Activated CD4-positive, CD25-positive, alpha-beta regulatory T cell (primary cell): ENCODE measurements around the gene GOPC.
"Not testable (repeated sequence)": the region's sequence is repeated elsewhere in the genome, so short reads cannot be mapped to it uniquely, and the experiment has no call there.

ENCODE experiments used
- DNase-seq, 4 experiments: peaks; one replicate each; lab custom pipeline; 2025; lab: John Stamatoyannopoulos, UW

The GOPC gene

DNA sequence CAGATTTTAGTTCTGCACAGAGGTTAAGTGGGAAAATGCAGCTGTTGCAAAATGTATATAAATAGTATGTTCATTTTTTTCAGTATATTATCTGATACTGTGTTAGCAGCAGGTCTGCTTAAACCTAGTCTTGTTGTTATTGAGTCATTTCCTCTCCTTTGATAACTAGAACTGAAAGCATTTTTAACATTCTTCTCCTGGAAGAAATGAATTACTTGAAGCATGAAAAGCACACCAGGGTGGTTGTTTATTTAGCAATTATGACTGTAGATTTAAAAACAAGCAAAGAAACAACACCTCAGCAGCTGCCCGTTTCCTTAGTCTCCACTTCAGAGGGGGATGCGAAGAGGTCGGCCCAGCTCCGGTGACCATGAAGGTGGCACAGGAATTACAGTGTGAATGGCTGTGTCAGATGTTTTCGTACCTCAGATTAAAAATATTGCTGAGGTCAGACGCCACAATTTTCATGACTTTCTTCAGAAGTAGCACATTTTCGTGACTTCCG lies 53.5 kb downstream of the GOPC start:
- no peak for DNase-seq

GRCh38 chr6:117547688-117548621 lies 54.4 kb downstream of the GOPC start:
- peak in 3 of 4 experiments; percentile 5 to 31 (median 17) for DNase-seq

DNA sequence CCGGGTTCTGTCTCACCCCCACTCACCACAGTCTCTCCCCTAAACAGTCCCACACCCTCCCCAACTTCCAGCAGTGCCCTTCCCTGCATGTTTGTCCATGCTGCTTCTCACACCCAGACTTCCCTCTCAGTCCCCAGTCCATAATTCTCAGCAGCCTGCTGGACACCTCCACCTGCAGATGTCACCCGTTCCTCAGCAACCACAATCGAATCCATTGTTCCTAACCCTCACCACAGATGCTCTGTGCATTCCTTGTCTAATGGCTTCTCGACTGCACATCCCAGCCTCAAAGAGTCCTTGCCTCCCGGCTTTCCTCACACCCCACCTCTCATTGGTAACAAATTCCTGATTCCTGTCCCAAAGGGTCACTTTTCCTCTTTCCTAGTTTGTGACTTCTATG lies 55.6 kb downstream of the GOPC start:
- no peak for DNase-seq

DNA sequence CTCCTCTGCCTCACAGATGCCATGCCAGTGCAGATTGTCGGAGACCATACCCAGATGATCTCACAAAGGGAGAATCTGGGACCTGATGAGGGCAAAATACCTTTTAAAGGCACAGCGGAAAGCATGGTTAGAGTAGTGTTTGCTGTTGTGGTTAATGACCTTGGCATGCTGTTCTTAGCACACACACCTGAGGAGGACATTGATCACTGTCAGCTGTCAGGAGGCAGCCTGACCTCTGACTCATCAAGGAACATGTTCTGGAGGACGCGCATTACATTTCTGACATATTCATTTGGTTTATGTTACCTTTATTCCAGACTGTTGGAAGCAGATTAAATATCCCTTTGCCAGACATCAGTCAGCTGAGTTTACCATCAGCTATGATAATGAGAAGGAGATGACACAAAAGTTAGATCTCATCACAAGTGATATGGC lies 57.1 kb downstream of the GOPC start:
- DNase-seq: no peak

GRCh38 chr6:117544716-117545115 lies 57.6 kb downstream of the GOPC start:
- DNase-seq: no peak

GRCh38 chr6:117542493-117542892 lies 59.8 kb downstream of the GOPC start:
- DNase-seq: no peak

DNA sequence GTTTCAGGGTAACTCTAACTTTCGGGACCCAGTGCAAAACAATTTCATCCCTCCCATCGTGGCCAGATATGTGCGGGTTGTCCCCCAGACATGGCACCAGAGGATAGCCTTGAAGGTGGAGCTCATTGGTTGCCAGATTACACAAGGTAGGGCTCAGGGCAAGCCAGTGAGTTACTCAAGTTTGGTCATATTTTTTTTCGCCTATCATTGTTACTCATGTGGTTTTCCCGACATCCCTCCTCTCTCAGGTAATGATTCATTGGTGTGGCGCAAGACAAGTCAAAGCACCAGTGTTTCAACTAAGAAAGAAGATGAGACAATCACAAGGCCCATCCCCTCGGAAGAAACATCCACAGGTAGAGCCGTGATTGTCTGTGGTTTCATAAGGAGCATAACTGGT lies 61.6 kb downstream of the GOPC start:
- no peak for DNase-seq

GRCh38 chr6:117538615-117539014 lies 63.7 kb downstream of the GOPC start:
- no peak for DNase-seq

DNA sequence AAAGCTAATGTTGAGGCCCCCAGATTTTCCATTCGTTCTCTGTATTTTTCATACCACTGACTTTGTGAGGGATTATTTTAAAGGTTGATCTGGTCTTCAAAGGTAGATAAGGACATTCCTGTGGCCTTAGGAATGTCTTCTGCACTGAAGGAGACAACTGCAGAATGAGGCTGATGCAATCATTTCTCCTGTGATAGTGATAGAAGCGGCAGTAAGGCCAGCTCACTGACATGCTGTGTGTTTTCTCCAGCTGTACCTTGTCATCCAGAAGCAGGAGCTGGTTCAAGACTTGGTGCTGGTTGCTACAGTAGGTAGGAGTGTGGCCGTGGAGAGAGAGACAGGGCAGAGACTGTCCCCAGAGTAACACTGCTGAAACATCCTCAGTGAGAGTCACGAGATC lies 66.0 kb downstream of the GOPC start:
- DNase-seq: no peak

GRCh38 chr6:117534974-117535373 lies 67.3 kb downstream of the GOPC start:
- DNase-seq: no peak

GRCh38 chr6:117533775-117534174 lies 68.5 kb downstream of the GOPC start:
- no peak for DNase-seq

- DNase-seq: no peak
Observed at GRCh38 chr6:117531809-117532725, 70.2 kb downstream of the GOPC start.

DNA sequence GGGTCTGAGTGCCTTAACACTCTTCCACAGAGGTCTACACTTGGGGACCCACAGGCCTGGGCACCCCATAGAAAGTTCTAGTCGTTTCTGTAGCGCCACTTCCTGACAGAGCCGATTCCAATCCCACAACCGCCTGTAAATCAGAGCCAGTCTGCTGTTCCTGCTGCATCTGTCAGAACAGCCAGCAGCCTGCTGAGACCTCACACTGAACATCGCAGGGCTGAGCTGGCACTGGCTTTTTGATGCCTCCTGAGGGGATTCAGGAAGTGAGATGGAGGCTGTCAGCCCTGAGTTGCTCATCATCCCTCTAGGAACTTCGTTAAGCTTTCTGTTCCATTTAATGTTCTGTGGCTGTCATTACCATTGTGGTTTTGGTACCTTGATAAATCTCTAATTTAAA lies 71.0 kb downstream of the GOPC start:
- DNase-seq: no peak

DNA sequence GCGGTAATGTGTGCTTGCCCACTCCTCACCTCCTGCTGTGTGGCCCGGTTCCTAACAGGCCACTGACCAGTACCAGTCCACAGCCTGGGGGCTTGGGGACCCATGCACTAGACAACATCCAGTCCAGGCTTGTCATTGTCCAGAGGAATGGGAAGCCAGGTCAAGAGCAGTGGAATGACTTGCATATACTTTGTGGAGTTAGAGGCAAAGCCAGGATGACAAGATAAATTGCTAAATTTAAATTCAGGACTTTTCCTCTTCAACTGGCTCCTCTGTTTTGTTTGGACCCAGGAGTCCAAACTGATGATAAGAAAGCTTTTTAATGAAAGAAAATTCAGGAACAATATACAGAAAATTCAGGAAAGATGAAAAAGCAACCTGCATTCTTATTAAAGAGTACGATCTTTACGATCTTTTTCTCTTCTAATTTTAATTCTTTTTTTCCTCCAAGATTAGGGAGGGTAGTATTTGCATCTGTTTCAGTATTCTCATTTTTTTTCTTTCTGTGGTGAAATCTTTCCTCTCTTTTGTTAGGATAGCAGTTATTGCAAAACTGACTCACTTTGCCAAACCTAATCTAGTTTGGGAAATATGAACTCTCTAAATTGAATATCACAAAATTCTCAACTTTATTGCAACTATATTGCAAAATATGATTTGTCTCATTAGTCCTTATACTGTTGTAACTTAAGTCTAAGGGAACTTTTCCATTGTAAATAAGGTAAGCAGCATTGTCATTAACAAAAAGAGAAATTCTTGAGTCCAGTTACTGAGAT lies 71.7 kb downstream of the GOPC start:
- no peak for DNase-seq

DNA sequence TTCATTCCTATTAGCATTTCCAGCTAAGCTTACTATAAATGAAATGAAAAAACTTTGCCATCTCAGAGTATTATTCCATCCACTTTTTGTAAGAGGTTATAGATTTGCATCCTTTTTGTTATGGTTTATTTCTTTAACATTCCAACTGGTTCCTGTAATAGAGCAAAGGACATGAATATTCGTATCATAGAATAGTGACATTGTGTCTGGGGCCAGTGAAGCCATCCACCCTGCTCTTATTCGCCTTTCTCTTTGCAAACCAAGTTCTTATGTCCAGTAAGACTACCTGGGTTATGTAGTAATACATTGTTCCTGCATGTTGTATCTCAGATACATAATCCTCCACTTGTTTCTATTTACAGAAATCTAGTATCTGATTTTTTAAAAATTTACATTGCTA lies 76.7 kb downstream of the GOPC start:
- DNase-seq: no peak

DNA sequence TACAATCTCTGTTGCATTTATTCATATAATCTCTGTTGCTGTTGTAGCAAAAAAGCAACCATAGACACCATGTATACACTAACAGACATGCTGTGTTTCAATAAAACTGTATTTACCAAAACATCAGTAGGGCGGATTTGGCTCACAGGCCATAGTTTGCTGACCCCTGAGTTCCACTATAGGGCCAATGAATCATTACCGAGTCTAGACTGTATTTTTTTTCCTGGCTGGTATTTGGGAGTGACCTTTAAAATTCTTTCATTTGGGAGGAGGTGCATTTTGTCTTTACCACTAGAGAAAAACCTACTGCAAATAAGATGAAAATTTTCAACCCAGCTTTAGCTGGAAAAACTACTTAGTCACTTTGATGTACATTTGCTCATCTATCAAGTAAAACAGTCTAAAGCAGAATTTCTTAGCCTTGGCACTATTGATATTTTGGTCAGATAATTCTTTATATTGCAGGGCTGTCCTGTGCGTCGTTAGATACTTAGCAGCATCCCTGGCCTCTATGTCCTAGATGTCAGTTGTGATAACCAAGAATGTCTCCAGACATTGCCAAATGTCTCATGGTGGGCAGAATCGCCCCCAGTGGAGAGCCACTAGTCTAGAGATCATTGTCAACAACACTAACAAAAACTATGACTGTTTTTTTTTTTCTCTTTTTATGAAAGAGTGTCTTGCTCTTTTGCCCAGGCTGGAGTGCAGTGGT lies 80.4 kb downstream of the GOPC start:
- DNase-seq: no peak

GRCh38 chr6:117520603-117521395 lies 81.5 kb downstream of the GOPC start:
- no peak for DNase-seq

GRCh38 chr6:117518870-117519269 lies 83.4 kb downstream of the GOPC start:
- no peak for DNase-seq

- not testable (repeated sequence) for DNase-seq
Observed at GRCh38 chr6:117517995-117518394, 84.3 kb downstream of the GOPC start.

- DNase-seq: no peak
Observed at GRCh38 chr6:117515326-117515725, 87.0 kb downstream of the GOPC start.
